DLD1 (cell line): ENCODE results near the gene RAP1B.

ENCODE experiments used
- in situ Hi-C: cut with HindIII; loops from 2 replicates; pipeline ENCODE4 v1.10.0; 2017; ENCODE audit warnings: low sequenced_read_pairs

Gene RAP1B

DNA sequence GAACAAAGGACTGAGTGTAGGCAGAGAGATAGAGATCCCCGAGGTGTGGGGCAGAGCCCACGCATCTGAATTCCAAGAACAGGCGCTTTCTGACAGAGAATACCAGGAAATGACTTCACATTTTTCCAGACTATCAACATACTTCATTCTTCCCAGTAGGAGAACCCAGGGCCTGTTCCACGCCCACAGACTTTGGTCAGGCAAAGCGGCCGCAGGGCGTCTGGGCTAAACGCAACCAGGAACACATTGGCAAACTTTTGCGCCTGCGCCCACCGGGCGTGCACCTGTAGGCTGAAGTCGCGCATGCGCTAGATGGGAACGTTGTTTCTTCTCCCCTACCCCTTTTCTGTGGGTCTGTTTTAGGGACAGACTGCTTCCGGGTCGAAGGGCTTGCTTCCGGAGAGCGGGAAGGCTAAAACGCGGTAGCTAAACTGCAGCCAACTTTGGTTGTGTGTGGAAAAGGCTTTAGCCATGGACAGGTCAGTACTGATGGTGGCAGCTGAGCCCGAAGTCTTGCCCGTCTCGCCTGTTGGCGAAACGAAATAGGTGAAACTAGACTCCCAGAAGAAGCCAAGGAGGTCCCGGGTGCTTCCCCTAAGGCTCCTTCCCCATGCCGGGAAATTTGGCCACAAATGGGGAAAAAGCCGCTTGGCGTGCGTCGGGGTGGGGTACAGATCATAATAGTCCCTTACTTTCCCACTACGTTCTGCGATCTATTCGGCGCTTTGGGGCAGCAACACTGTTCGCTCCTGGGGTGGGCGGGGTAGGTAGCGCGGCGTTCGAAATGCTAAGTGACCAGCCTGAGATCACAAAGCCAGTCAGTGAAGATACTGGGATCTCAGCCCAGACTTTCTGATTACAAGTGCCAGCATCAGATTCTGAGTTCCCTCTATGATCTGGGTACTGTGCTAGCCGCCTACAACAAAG is 76.2 kb downstream of the RAP1B start, which contains the start of gene NUP107:
NUP107 (plus strand) TSS at position 384 of the 927 bp plus-strand sequence; CDS start at position 472, 88 bp downstream.
- in situ Hi-C loops: no loop called here

GRCh38 chr12:68695454-68695853 is 84.8 kb downstream of the RAP1B start:
- in situ Hi-C loops: no loop called here

DNA sequence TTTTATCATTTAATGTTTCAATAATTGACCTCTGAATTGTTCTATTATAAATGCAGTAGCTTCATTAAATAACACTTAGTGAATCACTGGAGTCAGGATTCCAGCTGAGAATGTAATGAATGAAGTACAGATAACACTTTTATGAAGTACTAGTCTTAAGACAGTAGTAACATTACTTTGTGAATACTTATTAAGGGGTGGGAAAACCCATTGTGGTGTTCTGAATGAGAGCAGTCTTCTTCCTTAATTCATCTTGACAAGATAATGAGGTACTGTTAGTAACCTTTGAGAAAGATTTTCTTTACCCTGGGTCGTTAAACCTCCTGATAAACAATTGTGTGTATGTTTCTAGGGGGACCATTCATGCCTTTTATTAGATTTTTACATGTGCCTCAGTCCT is 88.8 kb downstream of the RAP1B start:
- in situ Hi-C loops: no loop called here
